Endodermal cell (in vitro differentiated cells): ENCODE results near the gene ZNF423. TPM values are rescaled to one million over a fixed set of nuclear protein-coding genes. Genes with fewer than 3 reads are reported as not detected.

ENCODE experiments used
- DNase-seq: peaks from one replicate; pipeline ENCODE4 v3.0.0-alpha.2; 2017
- H3K27ac ChIP-seq: 2 replicates; pipeline ENCODE4 v1.5.1; 2013; ENCODE audit warnings: mild to moderate bottlenecking, low read depth, low read length, moderate library complexity
- H3K27me3 ChIP-seq: 2 replicates; pipeline ENCODE4 v1.6.1; 2013; ENCODE audit warnings: mild to moderate bottlenecking, low read length, moderate library complexity; ENCODE audit not compliant: insufficient read depth, control insufficient read depth, poor library complexity, severe bottlenecking
- H3K36me3 ChIP-seq: 2 replicates; pipeline ENCODE4 v1.7.0; 2013; ENCODE audit warnings: mild to moderate bottlenecking, low read length, moderate library complexity; ENCODE audit not compliant: control insufficient read depth, insufficient read depth
- H3K4me1 ChIP-seq: one replicate; pipeline ENCODE4 v1.7.0; 2013; ENCODE audit warnings: low read length; ENCODE audit not compliant: control insufficient read depth, insufficient read depth
- H3K4me3 ChIP-seq: 2 replicates; pipeline ENCODE4 v1.5.1; 2013; ENCODE audit warnings: mild to moderate bottlenecking, low read length, moderate library complexity
- H3K9ac ChIP-seq: 2 replicates; pipeline ENCODE4 v1.6.1; 2013; ENCODE audit warnings: mild to moderate bottlenecking, low read length, moderate library complexity; ENCODE audit not compliant: poor library complexity, severe bottlenecking; ENCODE audit errors: extremely low read depth
- H3K9me3 ChIP-seq: 2 replicates; pipeline ENCODE4 v1.6.1; 2013; ENCODE audit warnings: mild to moderate bottlenecking, low read length, moderate library complexity; ENCODE audit not compliant: control insufficient read depth
- H3K27ac Mint-ChIP-seq: 2 replicates; pipeline ENCODE4 v1.8.0; 2020; ENCODE audit warnings: mixed read lengths
- H3K27me3 Mint-ChIP-seq: 2 replicates; pipeline ENCODE4 v1.8.0; 2021; ENCODE audit warnings: mild to moderate bottlenecking, mixed read lengths; ENCODE audit not compliant: insufficient read depth
- H3K36me3 Mint-ChIP-seq: 2 replicates; pipeline ENCODE4 v1.8.0; 2020; ENCODE audit warnings: low read depth, mixed read lengths
- H3K4me1 Mint-ChIP-seq: 2 replicates; pipeline ENCODE4 v1.8.0; 2020; ENCODE audit warnings: mixed read lengths
- H3K4me3 Mint-ChIP-seq: 2 replicates; pipeline ENCODE4 v1.8.0; 2020; ENCODE audit warnings: mild to moderate bottlenecking, moderate library complexity, mixed read lengths
- H3K9me3 Mint-ChIP-seq: 2 replicates; pipeline ENCODE4 v1.8.0; 2020; ENCODE audit warnings: mild to moderate bottlenecking, mixed read lengths
- CTCF ChIP-seq: fragments of 200-600 bp; sonication (generic); conservative IDR thresholded peaks from 2 replicates; pipeline ENCODE4 v1.5.0; 2021; ENCODE audit warnings: antibody characterized with exemption, mild to moderate bottlenecking
- WGBS, 2 experiments: methylation state at CpG; one replicate each; pipeline versions ENCODE4 v1.1.5 to v1.1.7; 2013; ENCODE audit warnings: missing lambda C conversion rate in 2 of 2, mixed read lengths in 1 of 2; ENCODE audit not compliant: insufficient coverage in 1 of 2, insufficient read length in 1 of 2; 5-methylcytosine and 5-hydroxymethylcytosine counted together
- total RNA-seq, 2 donors: library from RNA; stranded (reverse); fragmentation: NEBNext Ultra II Directional in 1 of 2; extraction: Animal tissue kit (Norgen Biotek cat#: 25700) in 1 of 2; gene quantifications; 2 replicates in 1 of 2; 3 replicates in 1 of 2; pipeline ENCODE4 v1.2.1, GENCODE V29; 2021

Gene ZNF423
- total RNA-seq, 2 donors from 2014 or later = 30.3 to 41.9 TPM

DNA sequence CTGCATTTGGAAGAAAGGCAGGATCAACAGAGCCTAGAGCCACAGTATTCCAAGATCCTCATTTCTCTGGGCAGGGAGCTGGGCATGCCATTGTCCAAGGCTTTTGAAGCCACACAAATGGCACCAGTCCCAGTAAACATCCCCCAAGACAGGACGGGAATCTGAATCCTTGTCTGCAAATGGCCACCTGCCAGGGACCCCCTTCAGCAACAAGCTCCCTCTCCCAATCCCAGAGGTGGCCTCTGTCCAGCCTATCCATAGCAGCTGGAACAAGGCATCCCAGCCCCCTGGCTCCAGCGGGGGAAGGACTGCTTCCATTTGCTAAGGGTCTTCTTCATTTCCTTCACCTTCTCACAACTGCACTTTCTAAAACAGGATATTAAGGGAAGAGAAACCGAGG is 277.9 kb downstream of the ZNF423 start:
- no peak overlapping the region for H3K9ac ChIP-seq
- no peak overlapping the region for H3K27ac Mint-ChIP-seq

DNA sequence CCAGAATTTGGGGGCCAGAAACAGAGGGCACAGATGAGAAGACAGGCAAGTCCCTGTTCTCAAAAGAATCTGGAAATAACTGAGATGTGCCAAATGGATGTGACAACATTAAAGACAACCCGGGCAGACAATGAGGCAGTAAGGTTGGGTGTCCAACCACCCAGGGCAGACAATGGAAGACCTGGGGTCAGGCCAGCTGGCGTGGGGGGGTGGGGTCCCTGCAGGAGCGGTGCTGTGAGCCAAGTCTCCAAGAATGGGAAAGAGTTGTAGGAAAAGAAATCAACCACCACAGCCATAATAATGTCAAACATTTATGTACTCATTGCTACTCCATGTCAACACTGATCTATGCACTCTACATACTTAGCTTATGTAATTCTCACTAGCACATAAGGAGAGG is 279.0 kb downstream of the ZNF423 start:
- Histone ChIP-seq H3K9me3 (no peaks in the 10 kb centered on the region), H3K9ac (no peak overlapping the region), H3K27ac (no peak overlapping the region), H3K36me3 (peaks cover 8% of the 10 kb centered on the region), H3K27me3 (no peaks in the 10 kb centered on the region), H3K4me1 (peaks cover 4% of the 10 kb centered on the region), H3K4me3 (no peak overlapping the region)
- no peaks in the 10 kb centered on the region for H3K9me3 Mint-ChIP-seq
- peaks cover 23% of the 10 kb centered on the region for H3K4me1 Mint-ChIP-seq
- H3K36me3 Mint-ChIP-seq = peaks cover 14% of the 10 kb centered on the region
- H3K27ac Mint-ChIP-seq = no peak overlapping the region
- H3K4me3 Mint-ChIP-seq = no peak overlapping the region
- no peak for DNase-seq
- H3K27me3 Mint-ChIP-seq = no peaks in the 10 kb centered on the region
- no peak for TF ChIP-seq CTCF
- 93 to 100% methylated on average over 1 to 3 of the region's 3 CpGs for WGBS, 2 experiments

More for the DNA sequence above, 277.9 kb downstream of the ZNF423 start:
- H3K27me3 Mint-ChIP-seq = no peaks in the 10 kb centered on the region
- H3K9me3 Mint-ChIP-seq = no peaks in the 10 kb centered on the region
- Histone ChIP-seq H3K27ac (no peak overlapping the region), H3K27me3 (no peaks in the 10 kb centered on the region), H3K4me1 (peaks cover 6% of the 10 kb centered on the region), H3K36me3 (peaks cover 7% of the 10 kb centered on the region), H3K9me3 (no peaks in the 10 kb centered on the region), H3K4me3 (no peak overlapping the region)
- TF ChIP-seq CTCF = no peak
- H3K36me3 Mint-ChIP-seq = peaks cover 8% of the 10 kb centered on the region
- no peak overlapping the region for H3K4me3 Mint-ChIP-seq
- WGBS, 2 experiments = 73 to 83% methylated on average over 1 to 3 of the region's 3 CpGs
- no peak for DNase-seq
- H3K4me1 Mint-ChIP-seq = peaks cover 27% of the 10 kb centered on the region

GRCh38 chr16:49576173-49576494 is 279.8 kb downstream of the ZNF423 start:
- Histone ChIP-seq H3K4me1 (no peaks in the 10 kb centered on the region), H3K4me3 (no peak overlapping the region), H3K9me3 (no peaks in the 10 kb centered on the region), H3K36me3 (peaks cover 8% of the 10 kb centered on the region), H3K9ac (no peak overlapping the region), H3K27ac (no peak overlapping the region), H3K27me3 (no peaks in the 10 kb centered on the region)
- no peak for TF ChIP-seq CTCF
- Mint-ChIP-seq H3K27me3 (no peaks in the 10 kb centered on the region), H3K4me1 (peaks cover 17% of the 10 kb centered on the region), H3K27ac (no peak overlapping the region), H3K36me3 (peaks cover 14% of the 10 kb centered on the region), H3K4me3 (no peak overlapping the region), H3K9me3 (no peaks in the 10 kb centered on the region)
- WGBS, 2 experiments = 93% methylated on average over 4 of the region's 4 CpGs; no CpG with 5 or more reads in 1 of the 2 experiments
- DNase-seq = no peak
